HepG2 (cell line): ENCODE data around the gene BACH1. TPM values are rescaled to one million over a fixed set of nuclear protein-coding genes. Genes with fewer than 3 reads are reported as not detected.

Experiments used
- ATAC-seq: fragments of 200-7000 bp; cut with Tn5 transposase; 3 replicates; pipeline ENCODE4 v1.9.1; 2020; ENCODE audit warnings: mild to moderate bottlenecking, moderate library complexity
- BruUV-seq: library from RNA; stranded (reverse); fragments of 400-500 nt; replicated peaks from 2 replicates; lab custom pipeline; 2021; lab: Mats Ljungman, UMichigan
- CTCF ChIA-PET: fragments of 300-600 bp; formaldehyde crosslinking; extraction: SDS; loops from one replicate; lab custom pipeline; 2021; ENCODE audit warnings: low total read pairs, inconsistent platforms, low intra/inter-chr PET ratio; lab: Yijun Ruan, JAX
- POLR2A ChIA-PET: fragments of 350-600 bp; sonication (Branson Sonifier 250); formaldehyde crosslinking; loops from one replicate; lab custom pipeline; 2020; ENCODE audit warnings: antibody characterized with exemption, inconsistent platforms; lab: Yijun Ruan, JAX
- DNase-seq: peaks from one replicate; pipeline ENCODE4 v3.0.0-alpha.2; 2015; ENCODE audit warnings: low spot score
- FAIRE-seq: peaks from 3 replicates; lab custom pipeline; 2011; peaks lifted over from hg19 to GRCh38; lab: Jason Lieb, UNC
- H2AFZ ChIP-seq: one replicate; pipeline ENCODE4 v1.6.1; 2011; ENCODE audit warnings: low read length, inconsistent platforms
- H3K27ac ChIP-seq: fragments of 300-600 bp; 3 replicates; pipeline ENCODE4 v1.8.0; 2011; ENCODE audit warnings: mixed run types, mild to moderate bottlenecking, mixed read lengths, low read length, inconsistent platforms; ENCODE audit not compliant: insufficient read depth; ENCODE audit errors: extremely low read length
- H3K27me3 ChIP-seq, 2 experiments: fragments of 200-600 bp in 1 of 2; 2 replicates in 1 of 2; 3 replicates in 1 of 2; pipeline versions ENCODE4 v1.6.0 to v1.8.0; 2011; ENCODE audit warnings: low read length in 2 of 2, mild to moderate bottlenecking in 2 of 2, moderate library complexity in 2 of 2, inconsistent platforms in 1 of 2; ENCODE audit not compliant: insufficient read depth in 2 of 2, control insufficient read depth in 1 of 2
- H3K36me3 ChIP-seq, 2 experiments: fragments of 200-600 bp in 1 of 2; replicated peaks in 1 of 2; 2 replicates in 1 of 2; 3 replicates in 1 of 2; pipeline versions ENCODE4 v1.5.1 to v1.8.0; 2011; ENCODE audit warnings: low read length in 2 of 2, inconsistent platforms in 1 of 2; ENCODE audit not compliant: insufficient read depth in 2 of 2, control insufficient read depth in 1 of 2
- H3K4me1 ChIP-seq: 2 replicates; pipeline ENCODE4 v1.5.1; 2012; ENCODE audit warnings: low read length, inconsistent platforms; ENCODE audit not compliant: insufficient read depth
- H3K4me2 ChIP-seq: 2 replicates; pipeline ENCODE4 v1.6.0; 2011; ENCODE audit warnings: low read depth, low read length, inconsistent platforms
- H3K4me3 ChIP-seq, 3 experiments: fragments of 200-600 bp in 1 of 3; sonication (generic), shearing (Covaris generic) in 1 of 3; replicated peaks in 1 of 3; 2 replicates each; pipeline ENCODE4 v1.5.1; 2011 to 2016; ENCODE audit warnings: low read length in 3 of 3, inconsistent platforms in 2 of 3, low read depth in 2 of 3, mild to moderate bottlenecking in 2 of 3, control low read depth in 1 of 3, mixed read lengths in 1 of 3; ENCODE audit not compliant: insufficient read depth in 1 of 3
- H3K79me2 ChIP-seq: one replicate; pipeline ENCODE4 v1.6.1; 2011; ENCODE audit warnings: low read length, inconsistent platforms; ENCODE audit not compliant: insufficient read depth
- H3K9ac ChIP-seq: 2 replicates; pipeline ENCODE4 v1.6.0; 2011; ENCODE audit warnings: mild to moderate bottlenecking, low read depth, low read length, inconsistent platforms; ENCODE audit not compliant: insufficient read depth
- H3K9me3 ChIP-seq: 2 replicates; pipeline ENCODE4 v1.5.1; 2012; ENCODE audit warnings: mild to moderate bottlenecking, low read length
- H4K20me1 ChIP-seq: 2 replicates; pipeline ENCODE4 v1.6.0; 2011; ENCODE audit warnings: inconsistent platforms, mild to moderate bottlenecking, low read length, moderate library complexity; ENCODE audit not compliant: insufficient read depth
- ATF7-NPFF ChIP-seq: sonication (generic); formaldehyde crosslinking; IDR thresholded peaks from 2 replicates; pipeline ENCODE4 v1.8.1; 2023; ENCODE audit warnings: mild to moderate bottlenecking, low read depth, missing genetic modification reagents, moderate library complexity
- FOXK2 ChIP-seq: fragments of 450-650 bp; IDR thresholded peaks from 2 replicates; pipeline ENCODE4 v1.6.1; 2016
- NFKBIZ ChIP-seq: IDR thresholded peaks from 2 replicates; pipeline ENCODE4 v1.6.1; 2018; ENCODE audit warnings: missing genetic modification reagents, missing compliant biosample characterization
- PHB2 ChIP-seq: fragments of 450-650 bp; IDR thresholded peaks from 2 replicates; pipeline ENCODE4 v1.6.1; 2018; ENCODE audit not compliant: partially characterized antibody
- SNAPC2 ChIP-seq: sonication (generic); formaldehyde crosslinking; IDR thresholded peaks from 2 replicates; pipeline ENCODE4 v1.8.1; 2022; ENCODE audit warnings: mild to moderate bottlenecking, missing genetic modification reagents
- XBP1 ChIP-seq: sonication (generic); formaldehyde crosslinking; IDR thresholded peaks from 2 replicates; pipeline ENCODE4 v1.5.0; 2020; ENCODE audit warnings: missing genetic modification reagents
- ZNF317 ChIP-seq: sonication (generic); formaldehyde crosslinking; IDR thresholded peaks from 2 replicates; pipeline ENCODE4 v1.5.0; 2020; ENCODE audit warnings: mild to moderate bottlenecking, missing genetic modification reagents
- ZNF773 ChIP-seq: sonication (generic); formaldehyde crosslinking; IDR thresholded peaks from 2 replicates; pipeline ENCODE4 v1.4.0; 2020; ENCODE audit warnings: missing genetic modification reagents, borderline replicate concordance
- ZNF775 ChIP-seq: sonication (generic); formaldehyde crosslinking; IDR thresholded peaks from 2 replicates; pipeline ENCODE4 v1.4.0; 2020; ENCODE audit warnings: missing genetic modification reagents, mild to moderate bottlenecking, moderate library complexity, borderline replicate concordance
- WGBS: methylation state at CpG from one replicate; pipeline ENCODE4 v1.1.6; 2017; ENCODE audit warnings: low lambda C conversion rate; 5-methylcytosine and 5-hydroxymethylcytosine counted together
- in situ Hi-C: cut with HindIII; loops from 2 replicates; pipeline ENCODE4 v1.10.0; 2017; ENCODE audit warnings: low pct_unique_long_range_greater_than_20kb; ENCODE audit not compliant: extremely low pct_ligation_motif_present
- intact Hi-C: fragments of 100-400 bp; cut with micrococcal nuclease; formaldehyde crosslinking; loops from one replicate; pipeline ENCODE4 v1.10.0; 2022; ENCODE audit not compliant: unreplicated experiment
- polyA plus RNA-seq, 8 experiments: library from polyadenylated mRNA; depleted of rRNA in 3 of 8; stranded (reverse) in 7 of 8; unstranded in 1 of 8; fragments of >200 nt; fragmentation: Illumina TruSeq in 4 of 8; extraction: Trizol in 4 of 8; gene quantifications; 2 replicates each; pipeline versions ENCODE4 v1.2.1 to v1.2.3, GENCODE V29; 2011 to 2016; ENCODE audit warnings: low read depth in 4 of 8, missing spikeins in 1 of 8, mixed read lengths in 1 of 8; ENCODE audit not compliant: insufficient read depth in 1 of 8
- total RNA-seq, 5 experiments: library from RNA; depleted of rRNA; stranded (reverse); fragments of >200 nt; fragmentation: Illumina TruSeq; extraction: Trizol; gene quantifications; 2 replicates each; pipeline ENCODE4 v1.2.3, GENCODE V29; 2016; ENCODE audit warnings: low read depth in 1 of 5
- TF ChIP-seq, protein P1 (sequence below): IDR thresholded peaks from 2 replicates; pipeline ENCODE4 v1.6.1; 2016; ENCODE audit warnings: control low read depth
- TF ChIP-seq, protein P2 (sequence below), 2 experiments: sonication (generic) in 1 of 2; formaldehyde crosslinking in 1 of 2; IDR thresholded peaks; 2 replicates each; pipeline versions ENCODE4 v1.5.1 to v1.6.1; 2011 to 2020; ENCODE audit warnings: borderline replicate concordance in 1 of 2, low read depth in 1 of 2, low read length in 1 of 2, mild to moderate bottlenecking in 1 of 2, missing genetic modification reagents in 1 of 2, moderate library complexity in 1 of 2

Gene BACH1
- total and polyA plus RNA-seq, 2 of the 13 experiments (the other 11 are each of a cell fraction or from before 2014, with no cell fraction given), result 16.5 to 51.7 TPM

DNA sequence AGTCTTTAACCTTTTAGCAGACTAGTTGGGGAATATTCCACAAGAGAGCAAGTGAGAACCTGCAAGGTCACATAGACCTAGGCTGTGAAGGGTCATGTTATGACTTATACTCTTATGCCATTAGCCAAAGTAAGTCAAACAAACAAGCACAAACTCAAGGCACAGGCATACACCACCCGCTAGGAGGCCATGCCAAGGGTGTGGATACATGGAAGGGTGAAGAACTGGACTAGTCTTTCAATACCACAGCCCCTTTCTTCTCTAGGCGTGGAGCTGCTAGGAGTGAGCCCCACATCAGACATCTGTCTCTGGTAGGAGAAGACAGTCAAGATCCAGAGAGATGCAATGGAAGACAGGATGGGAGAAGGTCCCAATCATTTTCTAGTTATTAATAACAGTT, 68.6 kb downstream of the BACH1 start:
- Histone ChIP-seq H3K4me3 (no peak overlapping the region), H3K27ac (no peak overlapping the region), H3K9me3 (no peaks in the 10 kb centered on the region), H2AFZ (no peak overlapping the region), H3K9ac (no peak overlapping the region), H3K79me2 (no peaks in the 10 kb centered on the region), H3K4me2 (no peak overlapping the region), H3K4me1 (no peaks in the 10 kb centered on the region), H3K27me3 (no peaks in the 10 kb centered on the region), H3K36me3 (peaks cover 0 to 17% of the 10 kb centered on the region in 2 experiments; a peak in 3 of 5 replicates), H4K20me1 (no peaks in the 10 kb centered on the region)
- WGBS, result 100% methylated on average over 2 of the region's 2 CpGs
- no peak for FAIRE-seq
- ChIA-PET CTCF (no interaction called here), POLR2A (no interaction called here)
- in situ Hi-C loops (loop anchor here (5.0 kb wide), 1 partner anchor 270 kb away; no protein-coding TSS in a partner anchor), intact Hi-C loops (no loop called here)
- no TSS peak for BruUV-seq
- TF ChIP-seq XBP1 (no peak), SNAPC2 (no peak), ZNF775 (no peak), PHB2 (no peak), FOXK2 (no peak), ZNF773 (CRISPR knock-in tag) (no peak), ZNF317 (no peak), ATF7-NPFF (CRISPR knock-in tag) (no peak), NFKBIZ (no peak)
- TF ChIP-seq, protein P1, sequence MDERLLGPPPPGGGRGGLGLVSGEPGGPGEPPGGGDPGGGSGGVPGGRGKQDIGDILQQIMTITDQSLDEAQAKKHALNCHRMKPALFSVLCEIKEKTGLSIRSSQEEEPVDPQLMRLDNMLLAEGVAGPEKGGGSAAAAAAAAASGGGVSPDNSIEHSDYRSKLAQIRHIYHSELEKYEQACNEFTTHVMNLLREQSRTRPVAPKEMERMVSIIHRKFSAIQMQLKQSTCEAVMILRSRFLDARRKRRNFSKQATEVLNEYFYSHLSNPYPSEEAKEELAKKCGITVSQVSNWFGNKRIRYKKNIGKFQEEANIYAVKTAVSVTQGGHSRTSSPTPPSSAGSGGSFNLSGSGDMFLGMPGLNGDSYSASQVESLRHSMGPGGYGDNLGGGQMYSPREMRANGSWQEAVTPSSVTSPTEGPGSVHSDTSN, result no peak
- TF ChIP-seq, protein P2, sequence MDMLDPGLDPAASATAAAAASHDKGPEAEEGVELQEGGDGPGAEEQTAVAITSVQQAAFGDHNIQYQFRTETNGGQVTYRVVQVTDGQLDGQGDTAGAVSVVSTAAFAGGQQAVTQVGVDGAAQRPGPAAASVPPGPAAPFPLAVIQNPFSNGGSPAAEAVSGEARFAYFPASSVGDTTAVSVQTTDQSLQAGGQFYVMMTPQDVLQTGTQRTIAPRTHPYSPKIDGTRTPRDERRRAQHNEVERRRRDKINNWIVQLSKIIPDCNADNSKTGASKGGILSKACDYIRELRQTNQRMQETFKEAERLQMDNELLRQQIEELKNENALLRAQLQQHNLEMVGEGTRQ (IDR thresholded peaks at IDR 0.05; ENCODE audit: low read depth, low read length), result no peak
- TF ChIP-seq, protein P2 (CRISPR knock-in tag; IDR thresholded peaks at IDR 0.05; ENCODE audit: borderline replicate concordance), result no peak
- DNase-seq, result no peak
- no peak for ATAC-seq
